DND-41 (cell line): ENCODE measurements around the gene ANKS1A.

Experiments
- ATAC-seq: fragments of 200-7000 bp; cut with Tn5 transposase; 3 replicates; pipeline ENCODE4 v1.9.1; 2021; ENCODE audit warnings: low read depth; ENCODE audit not compliant: insufficient read depth
- DNase-seq: peaks from one replicate; pipeline ENCODE4 v3.0.0-alpha.2; 2020
- H2AFZ ChIP-seq: 2 replicates; pipeline ENCODE4 v1.6.0; 2012; ENCODE audit warnings: low read depth, low read length
- H3K27ac ChIP-seq: 2 replicates; pipeline ENCODE4 v1.5.1; 2012; ENCODE audit warnings: low read length, inconsistent platforms
- H3K27me3 ChIP-seq: fragments of 200-600 bp; sonication (generic); 2 replicates; pipeline ENCODE4 v1.6.0; 2012; ENCODE audit warnings: low read length, mild to moderate bottlenecking, inconsistent platforms; ENCODE audit not compliant: insufficient read depth, poor library complexity
- H3K36me3 ChIP-seq: 2 replicates; pipeline ENCODE4 v1.5.1; 2012; ENCODE audit warnings: low read length, inconsistent platforms; ENCODE audit not compliant: insufficient read depth
- H3K4me1 ChIP-seq: 2 replicates; pipeline ENCODE4 v1.5.1; 2012; ENCODE audit warnings: mild to moderate bottlenecking, low read length; ENCODE audit not compliant: insufficient read depth
- H3K4me2 ChIP-seq: 2 replicates; pipeline ENCODE4 v1.6.0; 2012; ENCODE audit warnings: mild to moderate bottlenecking, moderate library complexity, low read length, inconsistent platforms; ENCODE audit not compliant: insufficient read depth
- H3K4me3 ChIP-seq, 2 experiments: fragments of 200-600 bp in 1 of 2; shearing (Covaris generic) in 1 of 2; 2 replicates each; pipeline ENCODE4 v1.5.1; 2012 to 2016; ENCODE audit warnings: inconsistent platforms in 2 of 2, low read length in 2 of 2, mild to moderate bottlenecking in 2 of 2, low read depth in 1 of 2, moderate library complexity in 1 of 2
- H3K79me2 ChIP-seq: 2 replicates; pipeline ENCODE4 v1.6.0; 2012; ENCODE audit warnings: low read length, inconsistent platforms; ENCODE audit not compliant: insufficient read depth
- H3K9ac ChIP-seq: 2 replicates; pipeline ENCODE4 v1.6.0; 2012; ENCODE audit warnings: low read depth, mild to moderate bottlenecking, inconsistent platforms, low read length, moderate library complexity
- H3K9me3 ChIP-seq: 2 replicates; pipeline ENCODE4 v1.5.1; 2012; ENCODE audit warnings: low read length, moderate library complexity, mild to moderate bottlenecking, inconsistent platforms; ENCODE audit not compliant: insufficient read depth, severe bottlenecking
- H4K20me1 ChIP-seq: 2 replicates; pipeline ENCODE4 v1.6.0; 2012; ENCODE audit warnings: low read length; ENCODE audit not compliant: insufficient read depth
- EZH2 ChIP-seq: IDR thresholded peaks from 3 replicates; pipeline ENCODE4 v1.6.1; 2012; ENCODE audit warnings: borderline replicate concordance, low read depth, mild to moderate bottlenecking, moderate library complexity, low read length, inconsistent platforms; ENCODE audit not compliant: severe bottlenecking
- TF ChIP-seq, protein P1 (sequence below): IDR thresholded peaks from 2 replicates; pipeline ENCODE4 v1.5.1; 2012; ENCODE audit warnings: borderline replicate concordance, low read length, moderate library complexity, mild to moderate bottlenecking; ENCODE audit not compliant: poor library complexity, severe bottlenecking; ENCODE audit errors: extremely low read depth

Gene ANKS1A

DNA sequence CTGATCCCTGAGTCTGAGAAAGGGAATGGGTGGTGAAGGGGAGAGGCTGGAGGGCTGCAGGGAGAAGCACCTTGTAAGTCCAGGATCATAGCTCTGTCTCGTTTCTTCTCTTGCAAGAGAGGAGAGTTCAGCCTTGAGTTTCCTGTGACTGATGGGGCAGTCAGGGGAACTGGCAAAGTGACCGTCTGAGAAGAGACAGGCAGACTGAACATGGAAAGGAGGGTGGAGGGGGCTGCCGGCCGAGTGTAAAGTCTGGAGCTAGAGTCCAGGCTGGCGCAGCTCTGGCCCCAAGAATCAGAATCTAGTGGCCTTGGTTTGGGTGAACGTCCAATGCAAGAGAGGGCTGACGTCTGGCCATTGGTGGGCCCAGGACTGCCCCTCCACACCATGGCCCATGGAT, 179.6 kb downstream of the ANKS1A start:
- no peak overlapping the region for H3K27ac ChIP-seq
- no peak for ATAC-seq
- no peak overlapping the region for H2AFZ ChIP-seq
- H3K4me1 ChIP-seq: peaks cover 9% of the 10 kb centered on the region
- no peak overlapping the region for H3K4me3 ChIP-seq
- H3K9ac ChIP-seq: no peak overlapping the region
- H3K27me3 ChIP-seq: no peaks in the 10 kb centered on the region
- H3K4me2 ChIP-seq: no peak overlapping the region
- H3K36me3 ChIP-seq: 0 out of 2 replicates have a peak, but pooled peaks cover 3% of the 10 kb centered on the region
- TF ChIP-seq, protein P1, sequence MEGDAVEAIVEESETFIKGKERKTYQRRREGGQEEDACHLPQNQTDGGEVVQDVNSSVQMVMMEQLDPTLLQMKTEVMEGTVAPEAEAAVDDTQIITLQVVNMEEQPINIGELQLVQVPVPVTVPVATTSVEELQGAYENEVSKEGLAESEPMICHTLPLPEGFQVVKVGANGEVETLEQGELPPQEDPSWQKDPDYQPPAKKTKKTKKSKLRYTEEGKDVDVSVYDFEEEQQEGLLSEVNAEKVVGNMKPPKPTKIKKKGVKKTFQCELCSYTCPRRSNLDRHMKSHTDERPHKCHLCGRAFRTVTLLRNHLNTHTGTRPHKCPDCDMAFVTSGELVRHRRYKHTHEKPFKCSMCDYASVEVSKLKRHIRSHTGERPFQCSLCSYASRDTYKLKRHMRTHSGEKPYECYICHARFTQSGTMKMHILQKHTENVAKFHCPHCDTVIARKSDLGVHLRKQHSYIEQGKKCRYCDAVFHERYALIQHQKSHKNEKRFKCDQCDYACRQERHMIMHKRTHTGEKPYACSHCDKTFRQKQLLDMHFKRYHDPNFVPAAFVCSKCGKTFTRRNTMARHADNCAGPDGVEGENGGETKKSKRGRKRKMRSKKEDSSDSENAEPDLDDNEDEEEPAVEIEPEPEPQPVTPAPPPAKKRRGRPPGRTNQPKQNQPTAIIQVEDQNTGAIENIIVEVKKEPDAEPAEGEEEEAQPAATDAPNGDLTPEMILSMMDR: no peak
- no peak for TF ChIP-seq EZH2
- no peaks in the 10 kb centered on the region for H3K9me3 ChIP-seq
- peaks cover 62% of the 10 kb centered on the region for H4K20me1 ChIP-seq
- H3K79me2 ChIP-seq: no peaks in the 10 kb centered on the region
- no peak for DNase-seq

- H3K36me3 ChIP-seq: 0 out of 2 replicates have a peak, but pooled peaks cover 3% of the 10 kb centered on the region
- ATAC-seq: no peak
- no peaks in the 10 kb centered on the region for H3K9me3 ChIP-seq
Measured at GRCh38 chr6:35069262-35069661, 180.2 kb downstream of the ANKS1A start.

DNA sequence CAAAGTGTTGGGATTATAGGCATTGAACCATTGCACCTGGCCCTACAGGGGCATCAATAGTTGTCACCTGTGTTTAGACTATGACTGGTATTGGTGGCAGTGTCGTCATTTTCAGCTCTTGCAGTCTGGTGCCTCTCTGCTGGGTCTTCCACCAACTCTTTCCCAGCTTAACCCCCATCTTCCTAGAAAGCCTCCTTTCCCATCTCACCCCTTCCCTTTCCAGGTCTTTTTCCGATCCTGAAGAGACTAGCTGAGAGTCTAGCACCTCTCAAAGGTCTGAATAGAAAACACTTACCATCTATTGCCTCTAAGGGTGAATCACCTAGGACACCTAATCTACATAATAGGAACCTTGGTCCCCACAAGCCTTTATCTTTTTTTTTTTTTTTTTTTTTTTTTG, 181.1 kb downstream of the ANKS1A start:
- H3K36me3 ChIP-seq: 0 out of 2 replicates have a peak, but pooled peaks cover 3% of the 10 kb centered on the region
- no peak for ATAC-seq
- no peak overlapping the region for H2AFZ ChIP-seq
- DNase-seq: no peak
- H3K27me3 ChIP-seq: no peaks in the 10 kb centered on the region
- peaks cover 48% of the 10 kb centered on the region for H4K20me1 ChIP-seq
- TF ChIP-seq, protein P1: no peak
- TF ChIP-seq EZH2: no peak
- H3K9ac ChIP-seq: no peak overlapping the region
- no peaks in the 10 kb centered on the region for H3K9me3 ChIP-seq
- no peak overlapping the region for H3K27ac ChIP-seq
- H3K79me2 ChIP-seq: no peaks in the 10 kb centered on the region
- H3K4me2 ChIP-seq: no peak overlapping the region
- H3K4me1 ChIP-seq: no peaks in the 10 kb centered on the region
- H3K4me3 ChIP-seq: no peak overlapping the region

More at GRCh38 chr6:35069262-35069661, 180.2 kb downstream of the ANKS1A start:
- Histone ChIP-seq H4K20me1 (peaks cover 56% of the 10 kb centered on the region), H3K4me2 (no peak overlapping the region), H3K4me1 (peaks cover 3% of the 10 kb centered on the region), H3K27me3 (no peaks in the 10 kb centered on the region), H3K27ac (no peak overlapping the region), H2AFZ (no peak overlapping the region), H3K79me2 (no peaks in the 10 kb centered on the region), H3K4me3 (no peak overlapping the region), H3K9ac (no peak overlapping the region)
- no peak for DNase-seq
- TF ChIP-seq EZH2: no peak
- TF ChIP-seq, protein P1: no peak

GRCh38 chr6:35071347-35071994, 182.4 kb downstream of the ANKS1A start:
- Histone ChIP-seq H3K4me2 (no peak overlapping the region), H3K9me3 (no peaks in the 10 kb centered on the region), H3K4me1 (no peaks in the 10 kb centered on the region), H3K9ac (no peak overlapping the region), H4K20me1 (peaks cover 34% of the 10 kb centered on the region), H3K36me3 (no peaks in the 10 kb centered on the region), H3K27me3 (no peaks in the 10 kb centered on the region), H3K4me3 (no peak overlapping the region), H3K79me2 (no peaks in the 10 kb centered on the region), H3K27ac (no peak overlapping the region), H2AFZ (no peak overlapping the region)
- DNase-seq (no peak), ATAC-seq (no peak)
- TF ChIP-seq, protein P1: no peak
- no peak for TF ChIP-seq EZH2
